Measurements from ENCODE around the gene ATP2B2. TPM values are rescaled to one million over a fixed set of nuclear protein-coding genes. Genes with fewer than 3 reads are reported as not detected.

Gene ATP2B2
- total and polyA plus RNA-seq, 12 donors = 0.37 to 3.0 (median 1.6) TPM

GRCh38 chr3:10319804-10320203, 185.6 kb downstream of the ATP2B2 start:
- Histone ChIP-seq H3K9me3 (replicated peaks in 1 of 3) (no peaks in the 10 kb centered on the region), H3K4me3 (peak overlapping the region in 3 of 4 donors; percentile 77 to 96 (median 96)), H3K27ac (peak overlapping the region in 2 of 5 donors; percentile 88 to 90), H3K36me3 (replicated peaks in 1 of 2) (peaks cover 0 to 36% of the 10 kb centered on the region in 2 donors), H3K27me3 (no peaks in the 10 kb centered on the region), H3K4me1 (replicated peaks in 1 of 2) (peaks cover 9 to 11% of the 10 kb centered on the region in 2 donors)
- TF ChIP-seq CTCF (IDR thresholded peaks at IDR 0.05) (no peak), POLR2A (IDR thresholded peaks at IDR 0.05) (no peak)
- no peak for DNase-seq
- 0 to 13% (median 7%) methylated on average over 1 to 3 of the region's 3 CpGs for WGBS, 4 donors
- intact Hi-C loops (cut with DNase I) = no loop called here

DNA sequence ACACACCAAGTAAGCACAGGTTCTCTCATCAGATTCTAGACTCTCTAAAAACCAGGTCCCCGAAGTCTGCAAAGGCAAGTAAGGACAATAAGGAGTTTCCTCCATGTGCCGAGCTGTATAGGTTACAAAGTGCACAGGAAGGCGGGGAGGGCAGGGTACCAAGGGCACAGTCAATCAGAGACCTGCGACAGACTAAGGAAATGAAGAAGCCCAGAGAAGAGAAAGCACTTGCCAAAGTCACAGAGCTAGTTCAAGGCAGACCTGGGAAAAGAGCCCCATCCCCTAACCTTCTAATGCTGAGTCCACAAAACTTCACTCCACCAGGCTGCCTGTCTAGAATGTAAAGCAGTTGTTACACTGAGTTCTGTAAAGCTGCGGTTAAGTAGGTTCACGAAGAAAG, 186.1 kb downstream of the ATP2B2 start:
- TF ChIP-seq POLR2A (IDR thresholded peaks at IDR 0.05) = no peak
- TF ChIP-seq CTCF (IDR thresholded peaks at IDR 0.05) = no peak
- no peak for DNase-seq
- intact Hi-C loops (cut with DNase I) = no loop called here
- WGBS, 4 donors = 51 to 57% (median 55%) methylated on average over 6 of the region's 6 CpGs
- Histone ChIP-seq H3K4me1 (replicated peaks in 1 of 2) (peaks cover 9 to 11% of the 10 kb centered on the region in 2 donors), H3K4me3 (peak overlapping the region in 1 of 4 donors; percentile 11), H3K36me3 (replicated peaks in 1 of 2) (peaks cover 0 to 42% of the 10 kb centered on the region in 2 donors), H3K27ac (no peak overlapping the region), H3K27me3 (no peaks in the 10 kb centered on the region), H3K9me3 (replicated peaks in 1 of 3) (no peaks in the 10 kb centered on the region)

DNA sequence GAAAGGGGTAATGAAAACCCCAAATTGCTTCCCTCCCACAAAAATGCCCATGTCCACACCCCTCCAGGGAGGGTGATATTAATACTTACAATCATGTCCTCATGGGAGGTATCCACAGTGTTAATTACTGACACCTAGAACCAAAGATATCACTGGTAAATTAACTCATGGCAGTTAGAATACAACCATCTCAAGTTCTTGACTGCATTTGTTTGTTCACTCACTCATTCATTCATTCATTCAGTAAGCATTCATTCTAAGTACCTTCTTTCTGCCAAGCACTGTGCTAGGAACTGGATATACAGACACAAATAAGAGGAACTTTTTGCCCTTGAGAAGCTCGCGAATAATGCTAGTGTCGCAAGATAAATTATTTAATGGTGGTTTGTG, 187.4 kb downstream of the ATP2B2 start:
- Histone ChIP-seq H3K4me1 (replicated peaks in 1 of 2) (peaks cover 9 to 11% of the 10 kb centered on the region in 2 donors), H3K9me3 (replicated peaks in 1 of 3) (no peaks in the 10 kb centered on the region), H3K4me3 (no peak overlapping the region), H3K27ac (no peak overlapping the region), H3K36me3 (replicated peaks in 1 of 2) (peaks cover 0 to 55% of the 10 kb centered on the region in 2 donors), H3K27me3 (no peaks in the 10 kb centered on the region)
- TF ChIP-seq CTCF (IDR thresholded peaks at IDR 0.05) (no peak), POLR2A (IDR thresholded peaks at IDR 0.05) (no peak)
- no peak for DNase-seq
- intact Hi-C loops (cut with DNase I) = no loop called here
- 76 to 86% (median 80%) methylated on average over 3 of the region's 3 CpGs for WGBS, 4 donors

DNA sequence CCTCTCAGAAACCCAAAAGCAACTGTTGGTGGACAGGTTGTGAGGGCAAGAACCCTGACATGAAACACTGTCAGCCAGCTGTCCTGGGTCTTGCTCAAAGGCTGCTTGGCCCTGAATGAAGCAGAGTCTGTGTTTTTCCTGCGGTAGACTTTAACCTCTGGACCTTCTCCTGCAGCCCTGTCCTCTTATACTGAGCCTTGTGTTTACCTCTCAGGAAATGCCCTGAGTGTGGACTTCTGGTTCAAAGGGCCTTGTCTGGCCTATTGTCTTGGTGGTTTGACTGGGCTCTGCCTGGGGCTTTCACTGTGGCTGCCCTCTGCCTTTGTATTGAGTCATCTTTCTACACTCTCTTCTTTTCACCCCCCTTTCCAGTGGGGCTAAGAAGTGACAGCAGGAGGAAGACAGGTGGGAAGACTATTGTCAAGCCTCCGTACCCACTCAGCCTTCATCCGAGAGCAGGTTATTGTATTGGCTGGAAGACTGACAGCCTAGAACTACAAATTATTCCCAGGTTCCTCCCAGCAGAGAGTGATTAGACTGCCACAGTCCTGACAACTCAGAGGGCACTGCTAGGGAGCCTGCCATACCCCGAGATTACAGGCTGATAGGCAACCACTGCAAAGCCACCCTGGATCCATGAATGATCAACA, 187.9 kb downstream of the ATP2B2 start:
- H3K9me3 ChIP-seq (replicated peaks in 1 of 3) = no peaks in the 10 kb centered on the region
- peaks cover 0 to 60% of the 10 kb centered on the region in 2 donors for H3K36me3 ChIP-seq (replicated peaks in 1 of 2)
- DNase-seq = no peak
- H3K27ac ChIP-seq = no peak overlapping the region
- no peak overlapping the region for H3K4me3 ChIP-seq
- 90 to 94% (median 91%) methylated on average over 4 of the region's 4 CpGs for WGBS, 4 donors
- TF ChIP-seq POLR2A (IDR thresholded peaks at IDR 0.05) (no peak), CTCF (IDR thresholded peaks at IDR 0.05) (no peak)
- H3K27me3 ChIP-seq = no peaks in the 10 kb centered on the region
- H3K4me1 ChIP-seq (replicated peaks in 1 of 2) = peaks cover 9 to 11% of the 10 kb centered on the region in 2 donors
- intact Hi-C loops (cut with DNase I) = no loop called here
